Mesenchymal stem cell (in vitro differentiated cells and primary cell): Measurements from ENCODE around the gene EPHB4.

Experiments used
- DNase-seq: peaks from one replicate; pipeline ENCODE4 v3.0.0-alpha.2; 2013
- H2AFZ ChIP-seq: one replicate; pipeline ENCODE4 v1.6.1; 2013; ENCODE audit warnings: low read depth, mild to moderate bottlenecking, control low read depth, inconsistent platforms, low read length, moderate library complexity
- H2AK5ac ChIP-seq: 2 replicates; pipeline ENCODE4 v1.6.1; 2013; ENCODE audit warnings: low read length, moderate library complexity, mild to moderate bottlenecking, inconsistent platforms; ENCODE audit not compliant: severe bottlenecking
- H2BK120ac ChIP-seq: one replicate; pipeline ENCODE4 v1.6.1; 2013; ENCODE audit warnings: low read depth, mild to moderate bottlenecking, inconsistent platforms, low read length, moderate library complexity
- H2BK12ac ChIP-seq, 2 experiments: one replicate each; pipeline ENCODE4 v1.6.1; 2013; ENCODE audit warnings: inconsistent platforms in 2 of 2, low read length in 2 of 2, mild to moderate bottlenecking in 2 of 2, moderate library complexity in 2 of 2, control low read depth in 1 of 2
- H2BK15ac ChIP-seq: one replicate; pipeline ENCODE4 v1.6.1; 2013; ENCODE audit warnings: mild to moderate bottlenecking, low read depth, inconsistent platforms; ENCODE audit not compliant: poor library complexity, severe bottlenecking
- H2BK5ac ChIP-seq: 2 replicates; pipeline ENCODE4 v1.6.1; 2013; ENCODE audit warnings: low read depth, mild to moderate bottlenecking, low read length, control low read depth, inconsistent platforms; ENCODE audit not compliant: poor library complexity, severe bottlenecking
- H3K14ac ChIP-seq, 2 experiments: one replicate each; pipeline ENCODE4 v1.6.1; 2013; ENCODE audit warnings: inconsistent platforms in 2 of 2, low read length in 2 of 2, control low read depth in 1 of 2, mild to moderate bottlenecking in 1 of 2, moderate library complexity in 1 of 2
- H3K18ac ChIP-seq, 2 experiments: one replicate each; pipeline ENCODE4 v1.6.1; 2013; ENCODE audit warnings: inconsistent platforms in 2 of 2, low read length in 2 of 2, control low read depth in 1 of 2, low read depth in 1 of 2, mild to moderate bottlenecking in 1 of 2
- H3K23ac ChIP-seq, 2 experiments: one replicate each; pipeline ENCODE4 v1.6.1; 2013; ENCODE audit warnings: inconsistent platforms in 2 of 2, low read length in 2 of 2, mild to moderate bottlenecking in 2 of 2, moderate library complexity in 2 of 2, control low read depth in 1 of 2
- H3K27ac ChIP-seq: 2 replicates; pipeline ENCODE4 v1.5.1; 2013; ENCODE audit warnings: mild to moderate bottlenecking, moderate library complexity, low read length, control low read depth, inconsistent platforms; ENCODE audit not compliant: poor library complexity, severe bottlenecking
- H3K27me3 ChIP-seq, 2 experiments: 2 replicates each; pipeline versions ENCODE4 v1.6.1 to v1.7.0; 2013; ENCODE audit warnings: low read length in 2 of 2, mild to moderate bottlenecking in 2 of 2, moderate library complexity in 2 of 2, control low read depth in 1 of 2, inconsistent platforms in 1 of 2; ENCODE audit not compliant: control insufficient read depth in 1 of 2, insufficient read depth in 1 of 2
- H3K36me3 ChIP-seq, 2 experiments: 2 replicates each; pipeline versions ENCODE4 v1.6.1 to v1.7.0; 2013; ENCODE audit warnings: low read length in 2 of 2, control low read depth in 1 of 2, inconsistent platforms in 1 of 2, low read depth in 1 of 2, mild to moderate bottlenecking in 1 of 2; ENCODE audit not compliant: insufficient read depth in 2 of 2, control insufficient read depth in 1 of 2
- H3K4ac ChIP-seq, 2 experiments: one replicate each; pipeline ENCODE4 v1.6.1; 2013; ENCODE audit warnings: inconsistent platforms in 2 of 2, low read length in 2 of 2, mild to moderate bottlenecking in 2 of 2, moderate library complexity in 2 of 2, control low read depth in 1 of 2, low read depth in 1 of 2
- H3K4me1 ChIP-seq: 2 replicates; pipeline ENCODE4 v1.6.1; 2013; ENCODE audit warnings: low read depth, low read length, control low read depth; ENCODE audit not compliant: control insufficient read depth, insufficient read depth
- H3K4me2 ChIP-seq: 2 replicates; pipeline ENCODE4 v1.6.1; 2013; ENCODE audit warnings: low read length, mild to moderate bottlenecking, inconsistent platforms; ENCODE audit not compliant: poor library complexity, severe bottlenecking
- H3K4me3 ChIP-seq, 2 experiments: 2 replicates each; pipeline versions ENCODE4 v1.5.1 to v1.7.0; 2013; ENCODE audit warnings: low read length in 2 of 2, mild to moderate bottlenecking in 2 of 2, control low read depth in 1 of 2, low read depth in 1 of 2; ENCODE audit not compliant: insufficient read depth in 1 of 2
- H3K79me1 ChIP-seq: replicated peaks from 2 replicates; pipeline ENCODE4 v1.6.1; 2013; ENCODE audit warnings: mild to moderate bottlenecking, control low read depth, low read length, inconsistent platforms; ENCODE audit not compliant: poor library complexity, severe bottlenecking
- H3K9ac ChIP-seq: 2 replicates; pipeline ENCODE4 v1.7.0; 2013; ENCODE audit warnings: mild to moderate bottlenecking, low read length, moderate library complexity
- H3K9me3 ChIP-seq: 2 replicates; pipeline ENCODE4 v1.7.0; 2013; ENCODE audit warnings: mild to moderate bottlenecking, low read length; ENCODE audit not compliant: control insufficient read depth
- H4K8ac ChIP-seq: one replicate; pipeline ENCODE4 v1.6.1; 2013; ENCODE audit warnings: inconsistent platforms, mild to moderate bottlenecking, low read length, moderate library complexity
- H4K91ac ChIP-seq: one replicate; pipeline ENCODE4 v1.6.1; 2013; ENCODE audit warnings: mild to moderate bottlenecking, low read length, inconsistent platforms
- WGBS: methylation state at CpG from one replicate; pipeline ENCODE4 v1.1.7; 2013; ENCODE audit warnings: mixed read lengths; 5-methylcytosine and 5-hydroxymethylcytosine counted together

Gene EPHB4

GRCh38 chr7:100802951-100803350 lies 24.4 kb downstream of the EPHB4 start:
- H3K18ac ChIP-seq = peak overlapping the region in 1 of 2 experiments; percentile 56

GRCh38 chr7:100801833-100802568 lies 25.3 kb downstream of the EPHB4 start:
- DNase-seq = peak; percentile 81
- Histone ChIP-seq H4K91ac (peak overlapping the region; percentile 61), H3K23ac (no peak overlapping the region), H3K36me3 (peaks cover 12 to 34% of the 10 kb centered on the region in 2 experiments), H3K4ac (peak overlapping the region in 1 of 2 experiments; percentile 79), H3K9me3 (no peaks in the 10 kb centered on the region), H3K18ac (peak overlapping the region in 1 of 2 experiments; percentile 90), H3K14ac (peak overlapping the region in 1 of 2 experiments; percentile 56), H3K27ac (peak overlapping the region; percentile 85), H2AK5ac (peak overlapping the region; percentile 78), H3K27me3 (peaks cover 0 to 6% of the 10 kb centered on the region in 2 experiments), H3K4me2 (peak overlapping the region; percentile 20), H2BK15ac (peak overlapping the region; percentile 33), H3K4me1 (peaks cover 24% of the 10 kb centered on the region), H2AFZ (peak overlapping the region; percentile 32), H3K4me3 (no peak overlapping the region), H2BK5ac (peak overlapping the region; percentile 5), H3K79me1 (peaks cover 9% of the 10 kb centered on the region), H4K8ac (peak overlapping the region; percentile 52), H2BK120ac (peak overlapping the region; percentile 37), H2BK12ac (peak overlapping the region in 1 of 2 experiments; percentile 87), H3K9ac (no peak overlapping the region)
- 57% methylated on average over 18 of the region's 18 CpGs for WGBS

More at GRCh38 chr7:100802951-100803350, 24.4 kb downstream of the EPHB4 start:
- WGBS = 94% methylated on average over 4 of the region's 4 CpGs
- H2BK15ac ChIP-seq = peak overlapping the region; percentile 17
- H3K4me1 ChIP-seq = peaks cover 24% of the 10 kb centered on the region
- no peak overlapping the region for H4K8ac ChIP-seq
- peaks cover 12% of the 10 kb centered on the region for H3K79me1 ChIP-seq
- DNase-seq = no peak
- H2AK5ac ChIP-seq = peak overlapping the region; percentile 90
- H3K4me3 ChIP-seq = peak overlapping the region in 1 of 2 experiments; percentile 41
- no peak overlapping the region for H2BK120ac ChIP-seq
- peaks cover 0 to 5% of the 10 kb centered on the region in 2 experiments for H3K27me3 ChIP-seq
- no peak overlapping the region for H3K14ac ChIP-seq
- no peak overlapping the region for H2BK12ac ChIP-seq
- no peak overlapping the region for H3K23ac ChIP-seq
- H3K27ac ChIP-seq = peak overlapping the region; percentile 85
- H2BK5ac ChIP-seq = peak overlapping the region; percentile 59
- H4K91ac ChIP-seq = peak overlapping the region; percentile 27
- H2AFZ ChIP-seq = no peak overlapping the region
- H3K9me3 ChIP-seq = no peaks in the 10 kb centered on the region
- peaks cover 21 to 43% of the 10 kb centered on the region in 2 experiments for H3K36me3 ChIP-seq
- H3K9ac ChIP-seq = peak overlapping the region; percentile 73
- H3K4me2 ChIP-seq = no peak overlapping the region
- peak overlapping the region in 1 of 2 experiments; percentile 62 for H3K4ac ChIP-seq

- 31% methylated on average over 13 of the region's 14 CpGs for WGBS
These were observed 28.1 kb downstream of the EPHB4 start for GRCh38 chr7:100799037-100799896.

More at GRCh38 chr7:100799037-100799896, 28.1 kb downstream of the EPHB4 start:
- peaks cover 0 to 22% of the 10 kb centered on the region in 2 experiments for H3K27me3 ChIP-seq
- H3K14ac ChIP-seq = no peak overlapping the region
- H3K4ac ChIP-seq = no peak overlapping the region
- H2BK5ac ChIP-seq = no peak overlapping the region
- H2BK15ac ChIP-seq = no peak overlapping the region
- peak overlapping the region; percentile 47 for H4K8ac ChIP-seq
- no peak overlapping the region for H2AFZ ChIP-seq
- H3K4me3 ChIP-seq = no peak overlapping the region
- no peak overlapping the region for H2BK120ac ChIP-seq
- H3K27ac ChIP-seq = no peak overlapping the region
- H3K36me3 ChIP-seq = peaks cover 0 to 7% of the 10 kb centered on the region in 2 experiments
- H3K79me1 ChIP-seq = peaks cover 6% of the 10 kb centered on the region
- H3K4me1 ChIP-seq = peaks cover 31% of the 10 kb centered on the region
- H4K91ac ChIP-seq = no peak overlapping the region
- H3K9ac ChIP-seq = no peak overlapping the region
- H3K18ac ChIP-seq = no peak overlapping the region
- H2AK5ac ChIP-seq = no peak overlapping the region
- DNase-seq = peak; percentile 63
- no peak overlapping the region for H3K23ac ChIP-seq
- no peaks in the 10 kb centered on the region for H3K9me3 ChIP-seq
- H2BK12ac ChIP-seq = peak overlapping the region in 1 of 2 experiments; percentile 52
- H3K4me2 ChIP-seq = no peak overlapping the region
